ENCODE data around the gene RETREG2. TPM values are rescaled to one million over a fixed set of nuclear protein-coding genes. Genes with fewer than 3 reads are reported as not detected.

RETREG2 gene, protein sequence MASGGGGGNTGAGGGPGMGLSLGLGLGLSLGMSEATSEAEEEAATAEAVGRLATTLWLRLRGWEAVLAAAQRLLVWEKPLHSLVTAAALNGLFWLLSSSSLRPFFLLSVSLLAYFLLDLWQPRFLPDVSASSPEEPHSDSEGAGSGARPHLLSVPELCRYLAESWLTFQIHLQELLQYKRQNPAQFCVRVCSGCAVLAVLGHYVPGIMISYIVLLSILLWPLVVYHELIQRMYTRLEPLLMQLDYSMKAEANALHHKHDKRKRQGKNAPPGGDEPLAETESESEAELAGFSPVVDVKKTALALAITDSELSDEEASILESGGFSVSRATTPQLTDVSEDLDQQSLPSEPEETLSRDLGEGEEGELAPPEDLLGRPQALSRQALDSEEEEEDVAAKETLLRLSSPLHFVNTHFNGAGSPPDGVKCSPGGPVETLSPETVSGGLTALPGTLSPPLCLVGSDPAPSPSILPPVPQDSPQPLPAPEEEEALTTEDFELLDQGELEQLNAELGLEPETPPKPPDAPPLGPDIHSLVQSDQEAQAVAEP
- total RNA-seq (10 to 100 TPM; 34.1 to 41.2 TPM), polyA plus RNA-seq (10 to 100 TPM; 21.7 to 42.8 TPM)

- H3K27ac ChIP-seq (ENCODE audit: low read depth in 1 of 2, low read length in 2 of 2): peak within 1 kb of the TSS; percentile 94 to 100
- TF ChIP-seq, protein P1, sequence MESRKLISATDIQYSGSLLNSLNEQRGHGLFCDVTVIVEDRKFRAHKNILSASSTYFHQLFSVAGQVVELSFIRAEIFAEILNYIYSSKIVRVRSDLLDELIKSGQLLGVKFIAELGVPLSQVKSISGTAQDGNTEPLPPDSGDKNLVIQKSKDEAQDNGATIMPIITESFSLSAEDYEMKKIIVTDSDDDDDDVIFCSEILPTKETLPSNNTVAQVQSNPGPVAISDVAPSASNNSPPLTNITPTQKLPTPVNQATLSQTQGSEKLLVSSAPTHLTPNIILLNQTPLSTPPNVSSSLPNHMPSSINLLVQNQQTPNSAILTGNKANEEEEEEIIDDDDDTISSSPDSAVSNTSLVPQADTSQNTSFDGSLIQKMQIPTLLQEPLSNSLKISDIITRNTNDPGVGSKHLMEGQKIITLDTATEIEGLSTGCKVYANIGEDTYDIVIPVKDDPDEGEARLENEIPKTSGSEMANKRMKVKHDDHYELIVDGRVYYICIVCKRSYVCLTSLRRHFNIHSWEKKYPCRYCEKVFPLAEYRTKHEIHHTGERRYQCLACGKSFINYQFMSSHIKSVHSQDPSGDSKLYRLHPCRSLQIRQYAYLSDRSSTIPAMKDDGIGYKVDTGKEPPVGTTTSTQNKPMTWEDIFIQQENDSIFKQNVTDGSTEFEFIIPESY (IDR thresholded peaks at IDR 0.05): no peak
- TF ChIP-seq GABPA (IDR thresholded peaks at IDR 0.05 in 1 of 2, conservative IDR thresholded peaks at IDR 0.05 in 1 of 2) (peak in 1 of 2 donors; percentile 75), JUND (IDR thresholded peaks at IDR 0.05) (peak in 1 of 2 donors; percentile 10), NR2F2 (IDR thresholded peaks at IDR 0.05) (no peak), CTCF (IDR thresholded peaks at IDR 0.05; ENCODE audit: low read depth, low read length, missing input control) (peak; percentile 19), RAD21 (IDR thresholded peaks at IDR 0.05) (no peak), HNF4A (conservative IDR thresholded peaks at IDR 0.05) (peak; percentile 30), FOXA1 (IDR thresholded peaks at IDR 0.05) (no peak), SP1 (IDR thresholded peaks at IDR 0.05) (no peak), MAX (IDR thresholded peaks at IDR 0.05) (no peak), TAF1 (conservative IDR thresholded peaks at IDR 0.05) (peak; percentile 30), EGR1 (IDR thresholded peaks at IDR 0.05; ENCODE audit: low read depth in 2 of 2) (no peak), FOXA2 (IDR thresholded peaks at IDR 0.05) (peak; percentile 47), RXRA (IDR thresholded peaks at IDR 0.05) (peak in 1 of 2 donors; percentile 16), HNF4G (IDR thresholded peaks at IDR 0.05) (no peak), YY1 (IDR thresholded peaks at IDR 0.05) (peak; percentile 47)
- TF ChIP-seq, protein P2, sequence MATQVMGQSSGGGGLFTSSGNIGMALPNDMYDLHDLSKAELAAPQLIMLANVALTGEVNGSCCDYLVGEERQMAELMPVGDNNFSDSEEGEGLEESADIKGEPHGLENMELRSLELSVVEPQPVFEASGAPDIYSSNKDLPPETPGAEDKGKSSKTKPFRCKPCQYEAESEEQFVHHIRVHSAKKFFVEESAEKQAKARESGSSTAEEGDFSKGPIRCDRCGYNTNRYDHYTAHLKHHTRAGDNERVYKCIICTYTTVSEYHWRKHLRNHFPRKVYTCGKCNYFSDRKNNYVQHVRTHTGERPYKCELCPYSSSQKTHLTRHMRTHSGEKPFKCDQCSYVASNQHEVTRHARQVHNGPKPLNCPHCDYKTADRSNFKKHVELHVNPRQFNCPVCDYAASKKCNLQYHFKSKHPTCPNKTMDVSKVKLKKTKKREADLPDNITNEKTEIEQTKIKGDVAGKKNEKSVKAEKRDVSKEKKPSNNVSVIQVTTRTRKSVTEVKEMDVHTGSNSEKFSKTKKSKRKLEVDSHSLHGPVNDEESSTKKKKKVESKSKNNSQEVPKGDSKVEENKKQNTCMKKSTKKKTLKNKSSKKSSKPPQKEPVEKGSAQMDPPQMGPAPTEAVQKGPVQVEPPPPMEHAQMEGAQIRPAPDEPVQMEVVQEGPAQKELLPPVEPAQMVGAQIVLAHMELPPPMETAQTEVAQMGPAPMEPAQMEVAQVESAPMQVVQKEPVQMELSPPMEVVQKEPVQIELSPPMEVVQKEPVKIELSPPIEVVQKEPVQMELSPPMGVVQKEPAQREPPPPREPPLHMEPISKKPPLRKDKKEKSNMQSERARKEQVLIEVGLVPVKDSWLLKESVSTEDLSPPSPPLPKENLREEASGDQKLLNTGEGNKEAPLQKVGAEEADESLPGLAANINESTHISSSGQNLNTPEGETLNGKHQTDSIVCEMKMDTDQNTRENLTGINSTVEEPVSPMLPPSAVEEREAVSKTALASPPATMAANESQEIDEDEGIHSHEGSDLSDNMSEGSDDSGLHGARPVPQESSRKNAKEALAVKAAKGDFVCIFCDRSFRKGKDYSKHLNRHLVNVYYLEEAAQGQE (IDR thresholded peaks at IDR 0.05): peak; percentile 66
- TF ChIP-seq, protein P3, sequence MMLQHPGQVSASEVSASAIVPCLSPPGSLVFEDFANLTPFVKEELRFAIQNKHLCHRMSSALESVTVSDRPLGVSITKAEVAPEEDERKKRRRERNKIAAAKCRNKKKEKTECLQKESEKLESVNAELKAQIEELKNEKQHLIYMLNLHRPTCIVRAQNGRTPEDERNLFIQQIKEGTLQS (IDR thresholded peaks at IDR 0.05): no peak
- WGBS: under 1% methylated on average over 67 of the region's 67 CpGs
- H3K9ac ChIP-seq (ENCODE audit: low read depth in 1 of 2, low read length in 2 of 2): peak within 1 kb of the TSS; percentile 34 to 100
- peaks cover 9 to 49% (median 41%) of the 10 kb centered on the region in 4 donors for H3K36me3 ChIP-seq (ENCODE audit: control insufficient read depth in 4 of 4, insufficient read depth in 3 of 4, low read depth in 1 of 4, low read length in 3 of 4)
- H3K9me3 ChIP-seq (ENCODE audit: control insufficient read depth in 4 of 4, low read length in 3 of 4): no peaks in the 10 kb centered on the region
- DNase-seq (ENCODE audit: low spot score): peak; percentile 92
- no peaks in the 10 kb centered on the region for H3K27me3 ChIP-seq (ENCODE audit: control insufficient read depth in 4 of 4, insufficient read depth in 4 of 4, low read length in 3 of 4)
- peaks cover 0 to 25% (median 22%) of the 10 kb centered on the region in 4 donors for H3K4me1 ChIP-seq (ENCODE audit: control insufficient read depth in 4 of 4, insufficient read depth in 4 of 4, low read length in 3 of 4)
- peak within 1 kb of the TSS; percentile 68 to 89 (median 77) for H3K4me3 ChIP-seq (ENCODE audit: low read depth in 1 of 3, low read length in 3 of 3)
Measured at GRCh38 chr2:219177552-219178376, at the start of gene RETREG2. TSS of gene RETREG2 (plus strand) at chr2:219178275. CDS start at chr2:219178353, 78 bp downstream.
